Hair follicle dermal papilla cell (primary cell): ENCODE data around the gene NUP58. TPM values are rescaled to one million over a fixed set of nuclear protein-coding genes. Genes with fewer than 3 reads are reported as not detected.

ENCODE experiments used
- total RNA-seq: library from RNA; depleted of rRNA; stranded (reverse); fragments of >200 nt; gene quantifications from 2 replicates; pipeline ENCODE4 v1.2.3, GENCODE V29; 2012

Gene NUP58
- 36.3 and 59.4 TPM in 2 replicates for total RNA-seq

GRCh38 chr13:25301347-25302113, at the start of gene NUP58:
Gene NUP58 (plus strand): TSS chr13:25301625. CDS start chr13:25301774, 149 bp downstream.

GRCh38 chr13:25286969-25287961, 14.2 kb upstream of the NUP58 start, which contains the start of gene MTMR6:
Gene MTMR6 (minus strand): TSS chr13:25287488. CDS start chr13:25287247, 241 bp downstream.

GRCh38 chr13:25371875-25372283, 70.5 kb downstream of the NUP58 start, which contains the start of gene ATP8A2:
Gene ATP8A2 (plus strand): TSS chr13:25371974. CDS start chr13:25372213, 239 bp downstream.

Other genes starting within 250 kb of the NUP58 start
- 0.12 and 0.16 TPM in 2 replicates for gene PABPC3, start 205.5 kb upstream of the NUP58 start, total RNA-seq
- not detected in 2 replicates for gene AMER2, start 129.3 kb upstream of the NUP58 start, total RNA-seq
- gene MTMR6, start 14.1 kb upstream of the NUP58 start, total RNA-seq: 26.1 and 28.1 TPM in 2 replicates
- gene ATP8A2, start 70.3 kb downstream of the NUP58 start, total RNA-seq: under 0.01 and 0.16 TPM in 2 replicates